OCI-LY7 (cell line): ENCODE measurements around the gene NXF3.

Experiments used
- EZH2phosphoT487 ChIP-seq: fragments of 200-600 bp; sonication (generic); IDR thresholded peaks from 2 replicates; pipeline ENCODE4 v1.6.1; 2018; ENCODE audit warnings: low read depth, borderline replicate concordance, mild to moderate bottlenecking, mixed run types, antibody characterized with exemption, low read length, moderate library complexity, mixed read lengths
- TF ChIP-seq, protein P1 (sequence below): fragments of 200-600 bp; sonication (generic); conservative IDR thresholded peaks from 2 replicates; pipeline ENCODE4 v1.5.1; 2014; ENCODE audit warnings: mild to moderate bottlenecking, antibody characterized with exemption, low read length, moderate library complexity, mixed read lengths

DNA sequence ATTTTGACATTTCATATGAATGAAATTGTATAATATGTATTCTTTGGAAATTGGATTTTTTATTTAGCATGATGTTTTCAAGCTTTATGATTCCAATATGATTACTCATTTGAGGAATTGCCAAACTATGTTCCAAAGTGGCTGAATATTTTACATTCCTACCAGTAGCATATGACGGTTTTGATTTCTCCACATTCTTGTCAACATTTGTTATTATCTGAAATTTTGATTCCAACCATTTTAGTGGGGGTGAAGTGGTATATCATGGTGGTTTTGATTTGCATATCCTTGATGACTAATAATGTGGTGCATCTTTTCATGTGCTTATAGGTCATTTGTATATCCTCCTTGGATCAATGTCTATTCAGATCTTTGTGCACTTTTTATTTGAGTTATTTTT is 26.3 kb downstream of the NXF3 start:
- TF ChIP-seq, protein P1, sequence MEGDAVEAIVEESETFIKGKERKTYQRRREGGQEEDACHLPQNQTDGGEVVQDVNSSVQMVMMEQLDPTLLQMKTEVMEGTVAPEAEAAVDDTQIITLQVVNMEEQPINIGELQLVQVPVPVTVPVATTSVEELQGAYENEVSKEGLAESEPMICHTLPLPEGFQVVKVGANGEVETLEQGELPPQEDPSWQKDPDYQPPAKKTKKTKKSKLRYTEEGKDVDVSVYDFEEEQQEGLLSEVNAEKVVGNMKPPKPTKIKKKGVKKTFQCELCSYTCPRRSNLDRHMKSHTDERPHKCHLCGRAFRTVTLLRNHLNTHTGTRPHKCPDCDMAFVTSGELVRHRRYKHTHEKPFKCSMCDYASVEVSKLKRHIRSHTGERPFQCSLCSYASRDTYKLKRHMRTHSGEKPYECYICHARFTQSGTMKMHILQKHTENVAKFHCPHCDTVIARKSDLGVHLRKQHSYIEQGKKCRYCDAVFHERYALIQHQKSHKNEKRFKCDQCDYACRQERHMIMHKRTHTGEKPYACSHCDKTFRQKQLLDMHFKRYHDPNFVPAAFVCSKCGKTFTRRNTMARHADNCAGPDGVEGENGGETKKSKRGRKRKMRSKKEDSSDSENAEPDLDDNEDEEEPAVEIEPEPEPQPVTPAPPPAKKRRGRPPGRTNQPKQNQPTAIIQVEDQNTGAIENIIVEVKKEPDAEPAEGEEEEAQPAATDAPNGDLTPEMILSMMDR, result no peak
- no peak for TF ChIP-seq EZH2phosphoT487
